HepG2 (cell line): ENCODE measurements around the gene NDFIP2.

Experiments used
- EHMT2 ChIP-seq: fragments of 200-600 bp; sonication (generic); IDR thresholded peaks from 2 replicates; pipeline ENCODE4 v1.7.0; 2017; ENCODE audit warnings: antibody characterized with exemption, low read depth, low read length, borderline replicate concordance
- IKZF1 ChIP-seq: fragments of 450-650 bp; IDR thresholded peaks from 2 replicates; pipeline ENCODE4 v1.7.1; 2016
- RBFOX2 ChIP-seq: fragments of 200-400 bp; formaldehyde crosslinking; IDR thresholded peaks from 2 replicates; pipeline ENCODE4 v1.6.1; 2017; ENCODE audit warnings: low read depth, mild to moderate bottlenecking, low read length
- SMC3 ChIP-seq: IDR thresholded peaks from 2 replicates; pipeline ENCODE4 v1.6.1; 2011; ENCODE audit warnings: low read length, improper control_type of control experiment

GRCh38 chr13:79447741-79448140, 33.2 kb upstream of the NDFIP2 start:
- no peak for TF ChIP-seq RBFOX2
- no peak for TF ChIP-seq SMC3
- TF ChIP-seq IKZF1 = no peak
- TF ChIP-seq EHMT2 = no peak
